K562 (cell line): ENCODE measurements around the gene OSM. TPM values are rescaled to one million over a fixed set of nuclear protein-coding genes. Genes with fewer than 3 reads are reported as not detected.
A peak's percentile ranks its signal among the peaks of the same experiment; 100 is the strongest.

Experiments
- ATAC-seq: fragments of 200-7000 bp; cut with Tn5 transposase; 3 replicates; pipeline ENCODE4 v1.9.1; 2020; ENCODE audit warnings: moderate library complexity
- BruUV-seq: library from RNA; stranded (reverse); fragments of 400-500 nt; replicated peaks from 2 replicates; lab custom pipeline; 2021; lab: Mats Ljungman, UMichigan
- CTCF ChIA-PET: fragments of 300-600 bp; formaldehyde crosslinking; extraction: SDS; loops from one replicate; lab custom pipeline; 2021; ENCODE audit warnings: low intra/inter-chr PET ratio; lab: Yijun Ruan, JAX
- POLR2A ChIA-PET: fragments of 300-600, 350-650 bp; sonication (Branson Sonifier 250); formaldehyde crosslinking; extraction: SDS; loops from one replicate; lab custom pipeline; 2021; ENCODE audit warnings: antibody characterized with exemption, inconsistent platforms; lab: Yijun Ruan, JAX
- DNase-seq, 4 experiments: peaks; one replicate each; pipeline versions ENCODE4 v3.0.0 to v3.0.0-alpha.2; 2011 to 2018; ENCODE audit warnings: low spot score in 3 of 4, mixed read lengths in 3 of 4; ENCODE audit errors: extremely low read depth in 1 of 4
- FAIRE-seq: peaks from 2 replicates; lab custom pipeline; 2011; peaks lifted over from hg19 to GRCh38; lab: Jason Lieb, UNC
- H2AFZ ChIP-seq: 2 replicates; pipeline ENCODE4 v1.6.0; 2011; ENCODE audit warnings: low read depth, low read length, control low read depth, inconsistent platforms
- H3K27ac ChIP-seq: fragments of 200-600 bp; 3 replicates; pipeline ENCODE4 v1.8.0; 2011; ENCODE audit warnings: low read depth, mild to moderate bottlenecking, control low read depth, inconsistent platforms, low read length, moderate library complexity, mixed read lengths; ENCODE audit errors: extremely low read depth
- H3K27me3 ChIP-seq, 2 experiments: fragments of 300-600 bp in 1 of 2; 2 replicates in 1 of 2; 3 replicates in 1 of 2; pipeline versions ENCODE4 v1.6.0 to v1.8.0; 2011; ENCODE audit warnings: inconsistent platforms in 2 of 2, low read length in 2 of 2, mild to moderate bottlenecking in 1 of 2, mixed read lengths in 1 of 2, moderate library complexity in 1 of 2; ENCODE audit not compliant: control insufficient read depth in 2 of 2, insufficient read depth in 2 of 2
- H3K36me3 ChIP-seq: fragments of 300-600 bp; 3 replicates; pipeline ENCODE4 v1.8.0; 2011; ENCODE audit warnings: mild to moderate bottlenecking, low read length, inconsistent platforms; ENCODE audit not compliant: control insufficient read depth, insufficient read depth
- H3K4me1 ChIP-seq, 2 experiments: fragments of 200-600 bp in 1 of 2; replicated peaks in 1 of 2; 2 replicates in 1 of 2; 3 replicates in 1 of 2; pipeline versions ENCODE4 v1.5.1 to v1.8.0; 2011; ENCODE audit warnings: inconsistent platforms in 2 of 2, low read length in 2 of 2, mild to moderate bottlenecking in 1 of 2, mixed read lengths in 1 of 2, moderate library complexity in 1 of 2; ENCODE audit not compliant: control insufficient read depth in 2 of 2, insufficient read depth in 2 of 2
- H3K4me2 ChIP-seq: 2 replicates; pipeline ENCODE4 v1.6.1; 2011; ENCODE audit warnings: low read length, control low read depth, inconsistent platforms, mixed read lengths; ENCODE audit not compliant: insufficient read depth
- H3K4me3 ChIP-seq: fragments of 200-600 bp; sonication (generic), shearing (Covaris generic); 2 replicates; pipeline ENCODE4 v1.5.1; 2016; ENCODE audit warnings: control low read depth, inconsistent platforms
- H3K79me2 ChIP-seq: fragments of 200-600 bp; 3 replicates; pipeline ENCODE4 v1.8.0; 2011; ENCODE audit warnings: low read length, inconsistent platforms; ENCODE audit not compliant: control insufficient read depth, insufficient read depth
- H3K9ac ChIP-seq, 2 experiments: 2 replicates each; pipeline versions ENCODE4 v1.6.0 to v1.6.1; 2011; ENCODE audit warnings: low read depth in 2 of 2, low read length in 2 of 2, control low read depth in 1 of 2, inconsistent platforms in 1 of 2, mild to moderate bottlenecking in 1 of 2, mixed read lengths in 1 of 2; ENCODE audit not compliant: insufficient read depth in 1 of 2
- H3K9me1 ChIP-seq: one replicate; pipeline ENCODE4 v1.6.0; 2011; ENCODE audit warnings: inconsistent platforms, mild to moderate bottlenecking, low read length, moderate library complexity; ENCODE audit not compliant: control insufficient read depth, insufficient read depth
- H3K9me3 ChIP-seq: replicated peaks from 2 replicates; pipeline ENCODE4 v1.5.1; 2011; ENCODE audit warnings: low read depth, low read length, inconsistent platforms; ENCODE audit not compliant: control insufficient read depth, insufficient read depth
- H4K20me1 ChIP-seq: replicated peaks from 2 replicates; pipeline ENCODE4 v1.6.1; 2011; ENCODE audit warnings: low read length, inconsistent platforms, mixed read lengths; ENCODE audit not compliant: control insufficient read depth, insufficient read depth
- ASH1L ChIP-seq: fragments of 450-650 bp; IDR thresholded peaks from 2 replicates; pipeline ENCODE4 v1.6.1; 2018; ENCODE audit warnings: borderline replicate concordance, mild to moderate bottlenecking, low read depth; ENCODE audit not compliant: partially characterized antibody
- CXXC5 ChIP-seq: fragments of 250-450 bp; sonication (Bioruptor Pico); IDR thresholded peaks from 2 replicates; pipeline ENCODE4 v1.8.0; 2022; ENCODE audit warnings: inconsistent platforms, mild to moderate bottlenecking, moderate library complexity
- EGR1 ChIP-seq: fragments of 450-650 bp; conservative IDR thresholded peaks from 2 replicates; pipeline ENCODE4 v1.6.1; 2017; ENCODE audit warnings: mild to moderate bottlenecking
- KDM1A ChIP-seq, 2 experiments: fragments of 450-650 bp; IDR thresholded peaks; 2 replicates each; pipeline ENCODE4 v1.6.1; 2016; ENCODE audit warnings: mild to moderate bottlenecking in 2 of 2
- NR4A1 ChIP-seq, 2 experiments: fragments of 250-450 bp in 1 of 2; fragments of 450-650 bp in 1 of 2; sonication (Bioruptor Pico) in 1 of 2; IDR thresholded peaks; 2 replicates each; pipeline versions ENCODE4 v1.4.0 to v1.6.1; 2016 to 2020; ENCODE audit warnings: mild to moderate bottlenecking in 2 of 2, missing compliant biosample characterization in 1 of 2, missing genetic modification characterization in 1 of 2, moderate library complexity in 1 of 2
- PHF8 ChIP-seq: fragments of 200-600 bp; sonication (generic); IDR thresholded peaks from 2 replicates; pipeline ENCODE4 v1.6.1; 2012; ENCODE audit warnings: mixed run types, mild to moderate bottlenecking, inconsistent platforms, low read length, moderate library complexity, borderline replicate concordance
- ZSCAN29 ChIP-seq: fragments of 450-650 bp; IDR thresholded peaks from 2 replicates; pipeline ENCODE4 v1.6.1; 2017
- WGBS: fragments of 100-300 bp; shearing (Covaris generic); methylation state at CpG from one replicate; pipeline ENCODE4 v1.1.6; 2016; ENCODE audit warnings: low coverage, mixed read lengths; ENCODE audit not compliant: insufficient coverage; ENCODE audit errors: missing lambda C conversion rate; 5-methylcytosine and 5-hydroxymethylcytosine counted together
- in situ Hi-C: fragments of 300-500 bp; cut with MboI; formaldehyde crosslinking; loops from 4 replicates; pipeline ENCODE4 v1.15.0; 2018; ENCODE audit warnings: inconsistent platforms, mixed read lengths
- intact Hi-C: fragments of 100-400 bp; cut with micrococcal nuclease; formaldehyde crosslinking; loops from 2 replicates; pipeline ENCODE4 v1.14.2; 2022
- polyA plus RNA-seq, 8 experiments: library from polyadenylated mRNA; depleted of rRNA in 4 of 8; stranded (reverse) in 5 of 8; unstranded in 3 of 8; fragments of >200 nt; fragmentation: Nextera tagmentation in 2 of 8; fragmentation: Illumina TruSeq in 1 of 8; extraction: Ambion mirVana in 2 of 8; extraction: Trizol in 1 of 8; gene quantifications; 2 replicates each; pipeline versions ENCODE4 v1.2.1 to v1.2.3, GENCODE V29; 2011 to 2014; ENCODE audit warnings: inconsistent platforms in 1 of 8, missing spikeins in 1 of 8
- total RNA-seq, 7 experiments: library from RNA; depleted of rRNA in 6 of 7; stranded (reverse); fragments of >200 nt in 6 of 7; fragmentation: Illumina TruSeq in 2 of 7; extraction: Trizol in 2 of 7; gene quantifications; 2 replicates each; pipeline versions ENCODE4 v1.2.1 to v1.2.3, GENCODE V29; 2011 to 2021; ENCODE audit warnings: low replicate concordance in 1 of 7
- TF ChIP-seq, protein P1 (sequence below): conservative IDR thresholded peaks from 2 replicates; pipeline ENCODE4 v1.6.1; 2011; ENCODE audit warnings: low read depth, mild to moderate bottlenecking, low read length; ENCODE audit not compliant: control insufficient read depth
- TF ChIP-seq, protein P2 (sequence below), 2 experiments: fragments of 450-650 bp in 1 of 2; sonication (generic) in 1 of 2; formaldehyde crosslinking in 1 of 2; IDR thresholded peaks; 2 replicates each; pipeline versions ENCODE4 v1.7.1 to v1.9.0; 2016 to 2022; ENCODE audit warnings: inconsistent platforms in 1 of 2, mild to moderate bottlenecking in 1 of 2, missing genetic modification reagents in 1 of 2

The OSM gene
- total and polyA plus RNA-seq, 9 of the 15 experiments (the other 6 are each of a cell fraction or from before 2014, with no cell fraction given), result 0.22 TPM; not detected in 8

DNA sequence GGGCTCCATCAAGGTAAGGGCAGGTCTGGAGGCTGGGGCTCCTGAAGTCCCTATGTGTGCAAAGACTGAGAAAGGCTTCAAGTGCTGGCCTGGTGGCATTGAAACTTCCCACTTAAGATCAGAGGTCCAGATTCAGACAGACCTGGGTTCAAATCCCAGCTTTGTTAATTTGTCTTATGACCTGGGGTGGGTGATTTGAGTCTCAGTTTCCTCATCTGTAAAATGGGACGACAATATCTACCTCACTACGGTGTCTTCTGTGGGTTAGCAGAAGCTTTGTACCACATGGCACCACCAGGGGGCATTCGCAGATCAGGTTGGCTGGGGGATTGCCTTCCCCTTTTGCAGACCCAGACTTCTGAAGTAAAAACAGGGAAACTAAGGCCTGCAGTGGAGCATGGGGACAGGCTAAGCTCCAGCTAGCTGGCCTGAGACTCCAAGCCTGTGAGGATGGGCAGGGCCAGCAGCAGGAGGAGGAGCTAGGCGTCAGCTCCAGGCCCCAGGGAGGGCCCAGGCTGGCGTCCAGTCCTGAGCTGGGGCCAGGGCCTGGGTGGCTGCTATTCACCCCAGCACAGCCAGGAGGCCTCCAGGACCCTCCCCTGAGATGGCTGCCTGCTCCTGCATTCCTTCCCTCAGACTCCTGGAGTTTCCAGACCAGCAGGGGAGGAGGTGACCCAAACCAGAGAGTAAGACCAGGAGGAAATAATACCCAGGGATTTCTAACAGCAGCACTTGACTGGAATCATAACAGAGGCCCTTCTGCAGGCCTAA is 21.2 kb upstream of the OSM start:
- no TSS peak for BruUV-seq
- ATAC-seq (peak; percentile 76), DNase-seq (peak; percentile 50 to 80 (median 62)), FAIRE-seq (peak; percentile 90)
- Histone ChIP-seq H3K9ac (no peak overlapping the region), H3K27ac (no peak overlapping the region), H3K4me2 (0 out of 2 replicates have a peak overlapping the region, but pooled peaks have one; percentile 52), H3K4me1 (peaks cover 21 to 72% of the 10 kb centered on the region in 2 experiments; a peak in 4 of 5 replicates), H3K79me2 (no peaks in the 10 kb centered on the region), H2AFZ (peak overlapping the region; percentile 88), H3K27me3 (no peaks in the 10 kb centered on the region), H3K9me1 (no peaks in the 10 kb centered on the region), H3K9me3 (no peaks in the 10 kb centered on the region), H3K4me3 (no peak overlapping the region), H3K36me3 (peaks cover 5% of the 10 kb centered on the region; the same call in 1 of the 3 replicates), H4K20me1 (peaks cover 6% of the 10 kb centered on the region; the same call in 1 of the 2 replicates)
- WGBS, result 13% methylated on average over 4 of the region's 5 CpGs
- intact Hi-C loops (loop anchor here (1.0 to 2.0 kb wide), 3 partner anchors 32 to 99 kb away; partner anchors contain the start of genes RNF215 and TBC1D10A), in situ Hi-C loops (loop anchor here (10.0 kb wide), 1 partner anchor 317 kb away; the partner anchor contains the start of gene TCN2)
- ChIA-PET CTCF (interaction anchor here (1.2 to 2.9 kb wide), 5 partner anchors 25 to 198 kb away, joined by 3 to 31 read pairs (median 17); partner anchors contain the start of gene RNF215), POLR2A (interaction anchor here (0.9 to 1.4 kb wide), 2 partner anchors 11 to 27 kb away, joined by 6 to 8 read pairs; no protein-coding TSS in a partner anchor)
- TF ChIP-seq PHF8 (no peak), ZSCAN29 (no peak), KDM1A (IDR thresholded peaks at IDR 0.05) (peak; percentile 89 to 95), NR4A1 (CRISPR knock-in tag; IDR thresholded peaks at IDR 0.05) (no peak), NR4A1 (tag; IDR thresholded peaks at IDR 0.05) (no peak), CXXC5 (no peak), EGR1 (no peak), ASH1L (no peak)
- TF ChIP-seq, protein P1, sequence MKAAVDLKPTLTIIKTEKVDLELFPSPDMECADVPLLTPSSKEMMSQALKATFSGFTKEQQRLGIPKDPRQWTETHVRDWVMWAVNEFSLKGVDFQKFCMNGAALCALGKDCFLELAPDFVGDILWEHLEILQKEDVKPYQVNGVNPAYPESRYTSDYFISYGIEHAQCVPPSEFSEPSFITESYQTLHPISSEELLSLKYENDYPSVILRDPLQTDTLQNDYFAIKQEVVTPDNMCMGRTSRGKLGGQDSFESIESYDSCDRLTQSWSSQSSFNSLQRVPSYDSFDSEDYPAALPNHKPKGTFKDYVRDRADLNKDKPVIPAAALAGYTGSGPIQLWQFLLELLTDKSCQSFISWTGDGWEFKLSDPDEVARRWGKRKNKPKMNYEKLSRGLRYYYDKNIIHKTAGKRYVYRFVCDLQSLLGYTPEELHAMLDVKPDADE, result no peak
- TF ChIP-seq, protein P2, sequence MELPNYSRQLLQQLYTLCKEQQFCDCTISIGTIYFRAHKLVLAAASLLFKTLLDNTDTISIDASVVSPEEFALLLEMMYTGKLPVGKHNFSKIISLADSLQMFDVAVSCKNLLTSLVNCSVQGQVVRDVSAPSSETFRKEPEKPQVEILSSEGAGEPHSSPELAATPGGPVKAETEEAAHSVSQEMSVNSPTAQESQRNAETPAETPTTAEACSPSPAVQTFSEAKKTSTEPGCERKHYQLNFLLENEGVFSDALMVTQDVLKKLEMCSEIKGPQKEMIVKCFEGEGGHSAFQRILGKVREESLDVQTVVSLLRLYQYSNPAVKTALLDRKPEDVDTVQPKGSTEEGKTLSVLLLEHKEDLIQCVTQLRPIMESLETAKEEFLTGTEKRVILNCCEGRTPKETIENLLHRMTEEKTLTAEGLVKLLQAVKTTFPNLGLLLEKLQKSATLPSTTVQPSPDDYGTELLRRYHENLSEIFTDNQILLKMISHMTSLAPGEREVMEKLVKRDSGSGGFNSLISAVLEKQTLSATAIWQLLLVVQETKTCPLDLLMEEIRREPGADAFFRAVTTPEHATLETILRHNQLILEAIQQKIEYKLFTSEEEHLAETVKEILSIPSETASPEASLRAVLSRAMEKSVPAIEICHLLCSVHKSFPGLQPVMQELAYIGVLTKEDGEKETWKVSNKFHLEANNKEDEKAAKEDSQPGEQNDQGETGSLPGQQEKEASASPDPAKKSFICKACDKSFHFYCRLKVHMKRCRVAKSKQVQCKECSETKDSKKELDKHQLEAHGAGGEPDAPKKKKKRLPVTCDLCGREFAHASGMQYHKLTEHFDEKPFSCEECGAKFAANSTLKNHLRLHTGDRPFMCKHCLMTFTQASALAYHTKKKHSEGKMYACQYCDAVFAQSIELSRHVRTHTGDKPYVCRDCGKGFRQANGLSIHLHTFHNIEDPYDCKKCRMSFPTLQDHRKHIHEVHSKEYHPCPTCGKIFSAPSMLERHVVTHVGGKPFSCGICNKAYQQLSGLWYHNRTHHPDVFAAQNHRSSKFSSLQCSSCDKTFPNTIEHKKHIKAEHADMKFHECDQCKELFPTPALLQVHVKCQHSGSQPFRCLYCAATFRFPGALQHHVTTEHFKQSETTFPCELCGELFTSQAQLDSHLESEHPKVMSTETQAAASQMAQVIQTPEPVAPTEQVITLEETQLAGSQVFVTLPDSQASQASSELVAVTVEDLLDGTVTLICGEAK (IDR thresholded peaks at IDR 0.05), result no peak
- TF ChIP-seq, protein P2 (CRISPR knock-in tag; IDR thresholded peaks at IDR 0.05), result no peak
